Raji (cell line): ENCODE results near the gene ZNRF2.

Experiments
- POLR2A ChIP-seq: IDR thresholded peaks from 2 replicates; pipeline ENCODE4 v1.6.1; 2011; ENCODE audit warnings: low read depth, low read length, control low read depth; ENCODE audit not compliant: insufficient read depth

ZNRF2 gene

DNA sequence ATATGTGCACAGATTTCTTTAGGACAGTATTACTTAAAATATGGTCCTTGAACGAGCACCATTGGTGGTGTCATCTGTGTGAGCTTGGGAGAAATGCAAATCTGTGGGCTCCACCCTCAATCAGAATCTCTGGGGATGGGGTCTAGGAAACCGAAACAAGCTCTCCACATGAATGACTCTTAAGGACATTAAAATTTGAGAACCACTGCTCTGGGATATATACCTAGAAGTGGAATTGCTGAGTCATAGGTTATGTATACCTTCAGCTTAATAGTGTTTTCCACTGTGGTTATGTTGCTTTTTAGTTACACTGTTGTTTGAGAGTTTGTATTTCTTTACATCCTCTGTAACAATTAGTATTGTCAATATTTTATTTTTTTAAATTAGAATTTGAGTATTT is 24.0 kb downstream of the ZNRF2 start:
- no peak for TF ChIP-seq POLR2A

DNA sequence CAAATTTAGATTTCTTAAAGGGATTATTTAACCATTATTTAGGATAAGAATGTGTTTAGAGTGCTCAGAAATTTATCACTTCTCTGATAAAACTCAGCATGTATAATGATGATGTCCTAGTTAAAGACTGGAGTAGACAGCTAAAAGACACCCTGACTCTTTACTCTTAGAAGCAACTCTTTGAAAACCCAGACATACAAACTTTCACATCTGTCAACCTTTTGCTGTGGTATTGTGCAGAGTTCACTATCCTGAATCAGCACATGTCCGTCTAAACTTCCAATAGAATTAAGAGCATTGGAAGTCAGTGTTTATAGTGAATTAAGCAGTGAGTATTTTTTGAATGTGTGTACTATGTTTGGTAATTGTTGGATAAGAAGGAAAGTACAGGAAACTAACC is 24.9 kb downstream of the ZNRF2 start:
- TF ChIP-seq POLR2A: no peak

DNA sequence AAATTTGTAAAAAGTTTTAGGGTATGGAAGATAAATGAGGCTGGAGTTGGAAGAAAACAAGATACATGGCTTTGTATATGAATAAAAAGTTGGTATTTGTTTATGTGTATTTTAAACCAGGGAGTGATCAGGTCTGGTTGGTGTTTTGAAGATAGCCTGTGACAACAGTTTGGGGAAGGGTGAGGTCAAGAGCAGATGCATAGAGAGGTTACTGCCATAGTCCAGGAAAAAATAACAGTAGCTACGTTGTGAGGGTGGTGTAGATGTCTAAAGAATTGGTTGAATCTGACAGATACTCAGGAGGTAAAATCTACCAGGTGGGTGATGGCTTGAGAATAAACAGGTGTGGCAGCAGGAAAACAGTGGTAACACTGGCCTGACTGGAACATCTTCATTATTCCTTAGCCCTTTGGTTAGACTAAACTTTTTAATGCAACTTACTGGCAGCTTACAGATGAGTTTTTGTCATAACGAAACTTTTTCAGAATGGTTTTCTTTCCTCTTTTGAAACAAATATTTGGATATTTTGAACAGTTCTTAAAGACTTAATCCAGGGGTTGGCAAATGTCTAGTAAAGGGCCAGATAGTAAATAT is 25.5 kb downstream of the ZNRF2 start:
- TF ChIP-seq POLR2A: no peak

DNA sequence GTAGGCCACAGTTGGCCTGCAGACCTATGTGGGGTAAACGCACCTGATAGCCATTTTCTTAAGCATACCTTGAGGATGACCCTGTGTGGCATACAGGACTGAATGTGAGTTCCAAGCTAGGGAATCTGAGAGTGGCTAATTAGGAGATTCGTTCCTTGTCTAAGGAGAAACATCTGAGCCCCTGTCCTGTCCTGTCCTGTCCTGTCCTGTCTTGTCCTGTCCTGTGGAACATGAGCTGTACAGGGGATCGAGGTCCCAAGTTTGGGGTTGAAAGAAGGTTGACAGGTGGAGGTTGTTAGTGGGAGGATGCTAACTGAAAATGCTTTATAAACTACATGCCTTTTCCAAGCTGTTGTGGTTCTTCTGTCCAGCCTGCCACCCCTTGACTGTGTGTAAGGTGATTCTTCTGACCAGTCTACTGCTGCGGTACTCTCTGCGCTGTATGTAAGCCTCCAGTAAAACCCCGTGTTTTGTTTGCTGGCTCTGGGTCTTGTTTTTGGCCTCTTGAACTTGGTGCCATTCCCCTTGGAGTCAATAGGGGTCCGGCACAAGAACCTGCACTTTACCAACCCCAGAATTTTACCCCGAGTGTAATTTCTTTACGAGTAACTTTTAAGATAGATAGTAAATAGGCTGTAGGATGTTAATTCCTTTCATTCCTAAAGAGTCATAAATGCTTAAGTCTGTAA is 26.4 kb downstream of the ZNRF2 start:
- no peak for TF ChIP-seq POLR2A

DNA sequence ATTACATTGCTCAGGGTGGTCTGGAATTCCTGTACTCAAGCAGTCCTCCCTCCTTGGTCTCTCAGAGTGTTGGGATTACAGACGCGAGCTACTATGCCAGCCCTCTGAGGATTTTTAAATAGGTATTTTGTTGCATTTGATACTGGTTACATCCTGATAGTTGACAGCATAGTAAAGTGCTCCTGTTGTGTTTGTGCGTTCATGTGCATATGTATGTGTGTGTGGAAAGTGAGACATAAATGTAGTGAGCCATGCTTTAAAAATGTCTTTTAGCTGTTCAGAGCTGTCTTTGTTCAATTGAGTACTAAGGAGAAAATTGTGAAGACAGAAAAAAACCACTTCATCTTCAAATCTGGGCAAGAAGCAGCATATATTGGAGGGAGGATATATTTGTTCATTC is 27.8 kb downstream of the ZNRF2 start:
- no peak for TF ChIP-seq POLR2A

DNA sequence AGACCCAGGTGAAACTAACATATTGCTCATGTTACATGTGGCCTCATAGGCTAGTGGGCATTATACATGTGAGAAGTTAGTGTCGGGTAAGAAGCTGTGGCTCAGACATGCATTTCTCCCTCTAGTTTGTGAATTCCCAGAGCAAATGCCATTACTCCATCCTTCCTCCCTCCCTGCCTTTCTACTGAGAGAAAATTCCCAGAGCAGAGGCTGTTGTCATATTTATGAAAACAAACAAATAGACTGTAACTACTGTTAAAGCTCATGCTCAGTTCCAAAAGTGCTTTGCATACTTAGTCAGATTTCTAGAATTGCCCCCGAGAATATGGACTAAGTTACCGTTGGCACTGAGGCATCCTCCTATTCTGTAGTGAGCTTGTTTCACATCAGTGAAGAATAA is 29.0 kb downstream of the ZNRF2 start:
- no peak for TF ChIP-seq POLR2A

DNA sequence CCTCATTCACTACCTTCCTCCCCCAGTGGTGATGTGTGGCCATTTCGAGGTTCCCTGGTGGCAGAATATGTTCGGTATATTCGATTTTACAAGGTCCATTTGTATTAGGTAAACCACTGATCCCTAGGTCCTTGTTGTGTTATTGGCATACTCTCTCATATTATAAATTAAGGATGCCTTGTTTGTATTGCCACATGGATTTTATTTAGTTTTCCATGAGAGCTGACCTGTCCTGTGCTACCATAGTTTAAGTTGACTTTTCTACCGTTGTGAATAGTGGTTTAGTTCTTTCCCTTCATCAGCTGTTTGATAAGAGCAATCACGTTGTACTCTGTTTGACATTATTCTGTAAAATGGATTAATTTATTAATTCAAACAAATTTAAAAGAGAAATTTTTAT is 29.4 kb downstream of the ZNRF2 start:
- no peak for TF ChIP-seq POLR2A

DNA sequence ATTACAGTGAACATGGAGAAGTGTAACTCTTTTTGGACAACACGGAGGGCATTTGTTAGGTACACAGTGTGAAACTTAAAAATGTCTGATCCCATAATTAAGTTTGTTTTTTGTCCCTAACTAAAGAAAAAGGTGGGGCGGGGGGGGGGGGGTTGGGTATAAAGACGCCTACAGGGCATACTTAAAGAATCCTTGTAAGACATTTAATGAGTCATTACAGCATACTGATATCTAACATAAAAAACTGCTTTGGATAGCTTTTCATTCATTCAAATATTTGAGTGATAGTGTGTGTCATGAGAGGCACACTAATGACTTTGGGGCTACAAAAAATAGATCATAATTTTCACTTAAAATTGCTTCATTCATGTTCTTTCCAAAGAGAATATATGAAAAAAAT is 31.2 kb downstream of the ZNRF2 start:
- TF ChIP-seq POLR2A: no peak

DNA sequence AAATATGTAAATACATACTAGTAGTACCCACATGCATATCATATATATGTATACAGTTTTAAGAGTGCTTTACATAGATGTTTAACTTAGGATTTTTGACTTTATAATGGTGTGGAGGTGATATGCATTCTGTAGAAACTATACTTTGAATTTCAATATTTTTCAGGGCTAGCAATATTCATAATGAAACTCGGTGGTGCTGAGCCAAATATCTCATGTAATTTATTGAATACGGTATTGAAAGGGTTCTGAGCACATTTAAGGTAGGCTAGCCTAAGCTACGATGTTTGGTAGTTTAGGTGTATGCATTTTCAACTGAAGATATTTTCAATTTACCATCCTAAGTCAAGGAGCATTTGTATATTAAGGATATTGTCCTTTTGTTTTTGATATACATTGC is 36.0 kb downstream of the ZNRF2 start:
- no peak for TF ChIP-seq POLR2A

DNA sequence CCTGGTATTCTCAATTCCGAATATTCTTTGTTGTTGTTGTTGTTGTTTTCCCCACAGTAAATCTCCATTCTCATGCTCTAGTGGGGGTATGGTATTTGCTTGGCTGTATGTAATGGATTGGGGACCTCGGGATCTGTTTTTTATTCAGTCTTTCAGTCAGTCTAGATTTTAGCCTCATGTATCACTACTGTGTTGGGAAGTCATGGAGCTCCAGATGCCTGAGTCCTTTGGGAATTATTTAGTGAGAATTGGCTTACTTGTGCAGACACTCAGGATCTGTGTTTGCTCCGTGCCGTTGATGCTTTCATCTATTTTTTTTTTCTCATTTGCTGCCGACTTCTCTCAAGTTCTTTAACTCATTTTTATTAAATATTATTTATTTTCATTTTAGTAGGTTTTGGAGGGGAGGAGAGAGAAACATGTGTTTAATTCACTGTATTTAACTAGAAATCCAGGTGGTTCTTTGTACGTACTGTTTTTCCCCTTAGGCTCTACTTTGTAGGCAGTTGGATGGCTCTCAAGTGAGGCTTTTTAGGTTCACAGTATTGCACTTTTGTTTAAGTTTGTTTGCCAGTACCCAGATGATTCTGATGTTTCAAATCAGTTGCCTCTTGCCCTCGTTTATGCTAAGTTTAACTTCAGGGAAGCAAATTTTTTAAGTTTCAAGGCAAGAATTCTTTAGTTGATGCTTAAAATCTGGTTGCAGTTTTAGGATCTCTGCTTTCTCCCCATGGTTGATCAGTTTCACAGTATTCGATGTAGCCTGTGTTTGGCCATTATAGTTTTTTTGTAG is 36.9 kb downstream of the ZNRF2 start:
- no peak for TF ChIP-seq POLR2A

DNA sequence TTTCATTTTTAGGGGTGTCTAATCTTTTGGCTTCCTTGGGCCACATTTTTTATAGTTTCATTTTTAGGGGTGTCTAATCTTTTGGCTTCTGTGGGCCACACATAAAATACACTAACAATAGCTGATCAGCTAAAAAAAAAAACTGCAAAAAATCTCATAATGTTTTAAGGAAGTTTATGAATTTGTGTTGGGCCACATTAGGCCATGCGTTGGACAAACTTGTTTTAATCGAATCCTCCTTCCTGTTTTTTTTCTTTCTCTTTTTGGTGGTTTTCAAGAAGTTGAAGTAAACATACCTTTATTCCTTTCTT is 37.4 kb downstream of the ZNRF2 start:
- no peak for TF ChIP-seq POLR2A

DNA sequence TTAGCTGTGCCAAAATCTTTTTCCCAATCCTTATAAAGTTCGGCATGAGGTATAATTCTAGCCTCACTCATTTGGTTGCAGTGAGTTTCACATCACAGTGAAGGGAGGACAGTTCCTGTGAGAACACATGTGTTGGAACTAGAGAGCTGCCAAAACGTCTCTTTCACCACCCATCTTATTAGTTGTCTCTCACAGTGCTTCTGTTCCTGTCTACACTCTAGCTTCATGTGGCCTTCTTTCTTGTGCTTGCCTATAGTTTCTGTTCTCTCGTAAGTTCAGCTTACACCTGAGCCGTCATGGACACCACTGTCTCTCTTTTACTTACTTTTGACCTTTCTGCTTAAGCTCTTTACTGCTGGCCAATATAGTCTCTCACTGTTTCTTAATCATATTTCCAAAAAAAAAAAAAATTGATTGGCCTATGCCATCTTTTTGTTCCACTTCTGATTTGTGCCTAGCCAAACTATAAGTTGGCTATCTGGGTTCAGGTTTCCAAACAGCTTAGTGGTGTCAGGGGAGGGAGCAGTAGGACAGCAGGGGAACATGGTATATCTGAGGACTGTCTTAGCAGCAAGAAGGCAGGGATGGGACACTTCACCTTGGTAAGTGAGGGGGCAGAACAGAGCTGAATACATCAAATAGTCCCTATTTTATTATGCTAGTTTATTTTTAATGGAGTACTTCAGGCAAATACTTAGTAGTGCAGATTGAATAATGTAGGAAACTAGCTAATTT is 38.0 kb downstream of the ZNRF2 start:
- TF ChIP-seq POLR2A: peak; percentile 59; the same call in 1 of the 2 replicates

DNA sequence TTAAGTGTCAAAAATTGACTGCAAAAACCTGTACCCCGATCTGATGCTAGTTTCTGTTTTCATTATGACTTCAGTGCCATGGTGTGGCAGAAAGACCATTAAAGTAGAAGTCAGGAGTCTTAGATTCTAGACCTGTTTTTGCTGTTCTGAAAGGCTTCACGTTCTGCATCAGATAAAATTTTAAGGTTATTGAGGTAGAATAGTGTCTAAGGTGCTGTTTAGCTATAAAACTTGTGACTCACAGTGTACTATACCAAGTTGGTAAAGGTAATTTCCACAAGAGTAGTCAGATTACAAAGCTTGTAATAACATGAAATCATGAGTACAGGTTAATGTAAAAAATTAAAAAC is 38.6 kb downstream of the ZNRF2 start:
- no peak for TF ChIP-seq POLR2A

DNA sequence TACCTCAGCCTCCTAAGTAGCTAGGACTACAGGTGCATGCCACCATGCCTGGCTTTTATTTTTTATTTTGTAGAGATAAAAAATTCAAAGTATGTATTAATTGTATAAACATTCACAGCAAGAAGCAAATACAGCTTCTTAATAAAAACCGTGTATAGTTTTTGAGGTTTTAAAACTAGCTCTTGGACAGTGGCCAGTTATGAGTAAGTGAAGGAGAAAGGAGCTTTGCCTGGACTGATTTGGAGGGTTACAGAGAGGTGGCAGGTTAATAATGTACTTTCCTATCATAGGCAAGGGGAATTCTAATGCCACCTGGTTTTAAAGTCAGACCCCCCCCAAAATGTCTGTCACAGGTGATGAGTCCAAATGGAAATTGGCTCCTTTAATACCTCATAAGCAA is 43.4 kb downstream of the ZNRF2 start:
- no peak for TF ChIP-seq POLR2A

DNA sequence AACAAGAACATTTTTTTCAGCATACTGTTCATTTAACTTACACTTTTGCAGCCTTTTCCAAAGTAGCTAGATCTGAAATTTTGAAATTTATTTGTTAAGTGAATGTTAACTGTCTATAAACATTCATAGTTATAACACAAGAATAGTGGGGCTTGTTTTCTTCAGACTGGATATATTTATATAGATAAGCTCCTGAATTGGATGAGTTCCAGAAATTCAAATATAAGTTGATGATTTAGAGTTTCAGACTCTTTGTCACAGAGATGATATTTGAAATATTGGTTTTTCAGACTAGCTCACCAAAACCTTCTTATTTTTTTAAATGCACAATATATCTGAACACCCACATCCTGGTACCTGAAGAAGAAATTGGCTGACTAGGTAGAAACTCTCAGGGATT is 44.0 kb downstream of the ZNRF2 start:
- TF ChIP-seq POLR2A: no peak

DNA sequence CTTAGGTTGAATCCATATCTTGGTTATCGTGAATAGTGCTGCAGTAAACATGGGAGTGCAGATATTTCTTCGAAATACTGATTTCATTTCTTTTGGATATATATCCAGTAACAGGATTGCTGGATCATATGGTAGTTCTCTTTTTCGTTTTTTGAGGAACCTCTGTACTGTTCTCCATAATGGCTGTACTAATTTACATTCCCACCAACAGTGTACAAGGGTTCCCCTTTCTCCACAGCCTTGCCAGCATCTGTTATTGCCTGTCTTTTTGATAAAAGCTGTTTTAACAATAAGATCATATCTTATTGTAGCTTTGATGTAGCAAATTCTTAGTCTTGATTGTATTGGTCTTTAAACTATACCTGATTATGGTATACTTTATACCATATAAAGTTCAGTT is 45.3 kb downstream of the ZNRF2 start:
- TF ChIP-seq POLR2A: no peak
